ENCODE data around the gene C2.
A peak's percentile ranks its signal among the peaks of the same experiment; 100 is the strongest.

The C2 gene

GRCh38 chr6:31968791-31969711 is 41.5 kb downstream of the C2 start:
- TF ChIP-seq CTCF (conservative IDR thresholded peaks at IDR 0.05; ENCODE audit: control insufficient read depth, insufficient read depth, low read depth, low read length): no peak
- no peak for DNase-seq (ENCODE audit: low read depth)
- no peak overlapping the region for H3K4me3 ChIP-seq (ENCODE audit: control insufficient read depth, low read depth, low read length)

GRCh38 chr6:31969712-31970603 is 42.4 kb downstream of the C2 start:
- peak; percentile 43 for DNase-seq (ENCODE audit: low read depth)
- TF ChIP-seq CTCF (conservative IDR thresholded peaks at IDR 0.05; ENCODE audit: control insufficient read depth, insufficient read depth, low read depth, low read length): no peak
- H3K4me3 ChIP-seq (ENCODE audit: control insufficient read depth, low read depth, low read length): peak overlapping the region; percentile 93

- H3K4me3 ChIP-seq (ENCODE audit: control insufficient read depth, low read depth, low read length): peak overlapping the region; percentile 93
- TF ChIP-seq CTCF (conservative IDR thresholded peaks at IDR 0.05; ENCODE audit: control insufficient read depth, insufficient read depth, low read depth, low read length): no peak
- DNase-seq (ENCODE audit: low read depth): no peak
Observed at GRCh38 chr6:31970604-31971271, 43.2 kb downstream of the C2 start.

GRCh38 chr6:31971279-31971992 is 43.9 kb downstream of the C2 start:
- no peak for TF ChIP-seq CTCF (conservative IDR thresholded peaks at IDR 0.05; ENCODE audit: control insufficient read depth, insufficient read depth, low read depth, low read length)
- peak overlapping the region; percentile 93 for H3K4me3 ChIP-seq (ENCODE audit: control insufficient read depth, low read depth, low read length)
- no peak for DNase-seq (ENCODE audit: low read depth)

GRCh38 chr6:31971993-31972708 is 44.6 kb downstream of the C2 start, which contains the start of gene DXO:
Gene DXO, minus strand, starts transcription at chr6:31972138. Its CDS starts 463 bp downstream, at chr6:31971675.
- DNase-seq (ENCODE audit: low read depth): peak; percentile 98
- peak within 1 kb of the TSS; percentile 93 for H3K4me3 ChIP-seq (ENCODE audit: control insufficient read depth, low read depth, low read length)
- no peak for TF ChIP-seq CTCF (conservative IDR thresholded peaks at IDR 0.05; ENCODE audit: control insufficient read depth, insufficient read depth, low read depth, low read length)
